Osteoblast (primary cell): Measurements from ENCODE around the gene EPB41L1. TPM values are rescaled to one million over a fixed set of nuclear protein-coding genes. Genes with fewer than 3 reads are reported as not detected.

Experiments
- DNase-seq: peaks from one replicate; pipeline ENCODE4 v3.0.0; 2011; ENCODE audit warnings: low spot score, mixed read lengths; ENCODE audit not compliant: insufficient read length; ENCODE audit errors: missing footprints
- H2AFZ ChIP-seq: 2 replicates; pipeline ENCODE4 v1.6.0; 2011; ENCODE audit warnings: mild to moderate bottlenecking, low read length
- H3K27ac ChIP-seq: 2 replicates; pipeline ENCODE4 v1.5.1; 2011; ENCODE audit warnings: mild to moderate bottlenecking, low read depth, low read length, moderate library complexity
- H3K27me3 ChIP-seq: 2 replicates; pipeline ENCODE4 v1.6.0; 2012; ENCODE audit warnings: mild to moderate bottlenecking, control low read depth, inconsistent platforms, low read length, moderate library complexity; ENCODE audit not compliant: insufficient read depth
- H3K36me3 ChIP-seq: 2 replicates; pipeline ENCODE4 v1.5.1; 2011; ENCODE audit warnings: mild to moderate bottlenecking, low read length, control low read depth, moderate library complexity; ENCODE audit not compliant: insufficient read depth
- H3K4me1 ChIP-seq: 2 replicates; pipeline ENCODE4 v1.5.1; 2011; ENCODE audit warnings: mild to moderate bottlenecking, low read length, control low read depth, moderate library complexity; ENCODE audit not compliant: insufficient read depth
- H3K4me2 ChIP-seq: 2 replicates; pipeline ENCODE4 v1.6.0; 2011; ENCODE audit warnings: mild to moderate bottlenecking, low read length; ENCODE audit not compliant: insufficient read depth
- H3K4me3 ChIP-seq: fragments of 200-600 bp; sonication (generic); 3 replicates; pipeline ENCODE4 v1.5.1; 2012; ENCODE audit warnings: mild to moderate bottlenecking, low read length, inconsistent platforms; ENCODE audit not compliant: insufficient read depth
- H3K79me2 ChIP-seq: 2 replicates; pipeline ENCODE4 v1.6.0; 2012; ENCODE audit warnings: mild to moderate bottlenecking, low read length, control low read depth, inconsistent platforms; ENCODE audit not compliant: insufficient read depth
- H3K9me3 ChIP-seq: 2 replicates; pipeline ENCODE4 v1.5.1; 2011; ENCODE audit warnings: low read depth, low read length, control low read depth
- H4K20me1 ChIP-seq: 2 replicates; pipeline ENCODE4 v1.6.0; 2012; ENCODE audit warnings: mild to moderate bottlenecking, low read length, control low read depth; ENCODE audit not compliant: insufficient read depth
- CTCF ChIP-seq: IDR thresholded peaks from 2 replicates; pipeline ENCODE4 v1.5.1; 2011; ENCODE audit warnings: mild to moderate bottlenecking, low read depth, low read length, moderate library complexity; ENCODE audit errors: extremely low read depth
- total RNA-seq: library from RNA; depleted of rRNA; stranded (reverse); fragments of >200 nt; gene quantifications from 2 replicates; pipeline ENCODE4 v1.2.3, GENCODE V29; 2012

EPB41L1 gene
- total RNA-seq, 1 donor, result 26.8 TPM

GRCh38 chr20:36113036-36113435 is 41.5 kb upstream of the EPB41L1 start:
- Histone ChIP-seq H2AFZ (no peak overlapping the region), H3K4me3 (no peak overlapping the region), H3K79me2 (no peaks in the 10 kb centered on the region), H3K27ac (no peak overlapping the region), H3K36me3 (no peaks in the 10 kb centered on the region), H3K4me1 (peaks cover 23% of the 10 kb centered on the region), H4K20me1 (no peaks in the 10 kb centered on the region), H3K9me3 (no peaks in the 10 kb centered on the region), H3K4me2 (no peak overlapping the region), H3K27me3 (no peaks in the 10 kb centered on the region)
- no peak for TF ChIP-seq CTCF
- DNase-seq, result no peak

GRCh38 chr20:36113566-36114250 is 40.8 kb upstream of the EPB41L1 start:
- H3K27me3 ChIP-seq, result no peaks in the 10 kb centered on the region
- H3K4me2 ChIP-seq, result no peak overlapping the region
- H3K4me1 ChIP-seq, result peaks cover 26% of the 10 kb centered on the region
- H2AFZ ChIP-seq, result no peak overlapping the region
- H4K20me1 ChIP-seq, result no peaks in the 10 kb centered on the region
- no peaks in the 10 kb centered on the region for H3K36me3 ChIP-seq
- no peaks in the 10 kb centered on the region for H3K9me3 ChIP-seq
- H3K79me2 ChIP-seq, result no peaks in the 10 kb centered on the region
- no peak overlapping the region for H3K27ac ChIP-seq
- DNase-seq, result no peak
- TF ChIP-seq CTCF, result no peak
- H3K4me3 ChIP-seq, result no peak overlapping the region

GRCh38 chr20:36114707-36115106 is 39.8 kb upstream of the EPB41L1 start:
- H4K20me1 ChIP-seq, result no peaks in the 10 kb centered on the region
- H3K27ac ChIP-seq, result no peak overlapping the region
- no peaks in the 10 kb centered on the region for H3K9me3 ChIP-seq
- H3K79me2 ChIP-seq, result no peaks in the 10 kb centered on the region
- no peaks in the 10 kb centered on the region for H3K27me3 ChIP-seq
- H2AFZ ChIP-seq, result no peak overlapping the region
- DNase-seq, result no peak
- H3K36me3 ChIP-seq, result no peaks in the 10 kb centered on the region
- peaks cover 24% of the 10 kb centered on the region for H3K4me1 ChIP-seq
- H3K4me3 ChIP-seq, result no peak overlapping the region
- TF ChIP-seq CTCF, result no peak
- H3K4me2 ChIP-seq, result no peak overlapping the region

GRCh38 chr20:36115925-36116324 is 38.6 kb upstream of the EPB41L1 start:
- Histone ChIP-seq H3K9me3 (no peaks in the 10 kb centered on the region), H3K36me3 (no peaks in the 10 kb centered on the region), H3K79me2 (no peaks in the 10 kb centered on the region), H3K27ac (no peak overlapping the region), H4K20me1 (no peaks in the 10 kb centered on the region), H2AFZ (no peak overlapping the region), H3K4me3 (no peak overlapping the region), H3K4me1 (peaks cover 24% of the 10 kb centered on the region), H3K4me2 (no peak overlapping the region), H3K27me3 (no peaks in the 10 kb centered on the region)
- TF ChIP-seq CTCF, result no peak
- DNase-seq, result no peak
